ENCODE measurements around the gene PKM.

GRCh38 chr15:72207558-72208085 lies 23.4 kb downstream of the PKM start:
- TF ChIP-seq EP300 (IDR thresholded peaks at IDR 0.05) (no peak), CTCF (IDR thresholded peaks at IDR 0.05) (no peak), POLR2A (IDR thresholded peaks at IDR 0.05) (no peak)
